Epithelial cell of umbilical artery (primary cell): ENCODE results near the gene ZNF197. TPM values are rescaled to one million over a fixed set of nuclear protein-coding genes. Genes with fewer than 3 reads are reported as not detected.

Experiments used
- total RNA-seq: library from RNA; depleted of rRNA; stranded (reverse); fragments of >200 nt; gene quantifications from 2 replicates; pipeline ENCODE4 v1.2.3, GENCODE V29; 2014

The ZNF197 gene
- 8.8 and 10.6 TPM in 2 replicates for total RNA-seq

DNA sequence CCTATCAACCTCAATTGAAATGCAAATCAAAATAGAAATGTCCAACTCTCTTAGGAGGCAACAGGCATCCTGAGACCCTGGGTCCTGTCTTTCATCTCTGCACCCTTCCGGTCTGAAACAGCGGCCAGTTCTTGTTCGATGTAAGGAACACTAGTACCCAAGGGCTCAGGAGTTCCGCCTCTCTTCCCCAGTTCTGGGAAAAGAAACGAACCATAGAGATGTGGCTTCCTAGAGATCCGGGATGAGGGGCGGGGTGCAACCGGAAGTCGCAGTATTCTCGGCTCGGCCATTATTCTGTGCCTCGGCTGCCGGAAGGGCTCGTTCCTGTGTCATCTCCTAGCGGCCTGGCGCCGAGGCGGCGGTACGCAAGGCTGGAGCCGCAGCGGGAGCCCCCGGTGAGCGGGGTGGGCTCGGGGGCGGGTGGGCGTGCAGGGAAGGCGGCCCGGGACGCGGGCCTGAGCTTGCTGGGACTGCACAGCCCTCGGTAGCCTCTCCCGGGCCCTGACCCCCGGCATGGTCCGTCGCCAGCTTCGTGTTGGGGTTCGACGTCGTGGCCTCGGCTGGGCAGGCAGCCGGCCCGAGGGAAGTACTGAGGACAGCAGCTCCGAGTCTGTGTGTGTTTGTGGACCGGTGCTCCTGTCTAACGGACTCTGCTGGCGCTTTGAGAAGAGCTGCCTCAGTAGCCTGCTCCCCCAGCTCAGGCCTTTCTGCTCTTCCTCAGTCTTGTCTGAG lies at the start of gene ZNF197:
Gene ZNF197 (plus strand): TSS at position 288 of the 732 bp plus-strand sequence. CDS start 4,119 bp downstream, outside the sequence.

DNA sequence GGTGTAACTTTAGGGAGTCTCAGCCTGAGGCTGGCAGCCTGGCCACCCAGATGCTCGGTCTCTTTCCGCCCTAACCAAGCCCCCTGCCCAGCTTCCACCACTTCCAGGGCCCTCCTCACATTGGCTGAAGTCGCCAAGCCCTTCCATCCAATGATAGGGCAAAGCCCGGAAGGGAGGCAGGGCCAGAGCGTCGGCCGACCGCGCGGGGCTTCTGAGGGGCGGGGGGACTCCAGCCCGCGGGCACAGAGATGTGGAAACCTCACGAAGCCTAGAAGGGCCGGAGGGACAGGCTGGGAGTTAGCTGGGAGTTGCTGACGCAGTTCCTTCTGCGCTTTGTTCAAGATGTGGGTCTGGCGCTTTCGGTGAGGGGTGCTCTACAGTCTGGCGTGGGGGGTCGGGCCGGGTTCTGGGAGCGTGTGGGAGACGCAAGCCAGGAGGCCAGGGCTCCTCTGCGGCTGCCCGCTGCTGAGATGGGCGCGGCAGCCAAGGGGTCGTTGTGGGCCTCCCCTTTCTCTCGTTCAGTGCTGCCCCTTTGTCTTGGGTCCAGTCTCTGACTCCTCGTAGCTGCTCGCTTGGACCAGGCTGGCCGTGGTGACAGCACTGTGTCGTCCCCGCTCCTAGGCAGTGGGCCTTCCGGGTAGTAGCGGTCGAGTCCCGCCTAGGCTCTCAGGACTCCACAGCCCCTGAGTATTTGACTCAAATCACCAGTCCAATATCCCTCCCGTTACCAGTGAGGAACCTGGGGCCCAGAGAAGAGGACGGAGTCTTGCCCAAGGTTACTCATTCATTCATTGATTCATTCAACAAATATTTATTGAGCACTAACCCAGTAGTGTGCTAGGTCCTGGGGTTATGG lies 40.0 kb upstream of the ZNF197 start, which contains the start of gene ZNF660:
Gene ZNF660 (plus strand): TSS at position 319 of the 856 bp plus-strand sequence. CDS start 9,230 bp downstream, outside the sequence.

DNA sequence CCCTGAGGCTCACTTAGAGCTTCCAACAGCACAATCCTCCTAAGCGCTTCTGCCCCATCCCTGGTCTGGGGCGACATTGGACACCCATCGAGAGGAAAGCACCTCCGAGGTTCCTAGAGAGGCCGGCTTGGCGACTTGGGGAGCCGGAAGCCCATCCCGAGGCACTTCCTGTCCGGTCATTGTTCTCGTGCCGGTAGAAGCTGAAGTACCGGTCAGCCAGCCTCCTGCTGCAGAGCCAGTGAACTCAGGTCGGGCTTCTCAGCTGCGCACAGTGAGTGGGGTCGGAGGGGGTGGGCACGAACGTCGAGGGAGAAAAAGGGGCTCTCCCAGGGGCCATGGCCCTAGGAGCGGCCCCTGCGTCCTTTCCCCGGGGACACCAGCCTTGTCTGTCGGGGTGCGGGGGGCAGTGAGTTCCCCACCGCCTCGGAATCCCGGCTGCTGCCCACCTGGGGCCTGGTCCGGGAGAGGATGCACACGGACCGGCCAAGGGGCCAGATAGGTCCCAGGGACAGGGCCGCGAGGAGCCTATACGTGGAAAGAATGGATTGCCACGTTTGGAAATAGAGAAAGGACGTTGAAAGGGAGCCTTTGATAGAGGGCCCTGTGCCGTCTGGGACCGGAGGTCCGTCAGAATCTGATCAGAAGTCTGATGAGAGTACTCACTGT lies 23.9 kb downstream of the ZNF197 start, which contains the start of gene ZNF35:
Gene ZNF35 (plus strand): TSS at position 169 of the 666 bp plus-strand sequence. CDS start 2,336 bp downstream, outside the sequence.

Other genes starting within 250 kb of the ZNF197 start
- 5.2 and 9.4 TPM in 2 replicates for gene ZNF445, start 147.4 kb upstream of the ZNF197 start, total RNA-seq
- gene ZKSCAN7, start 69.8 kb upstream of the ZNF197 start, total RNA-seq = 0.97 and 1.1 TPM in 2 replicates
- gene ZNF660, start 40.1 kb upstream of the ZNF197 start, total RNA-seq = 0.61 and 0.65 TPM in 2 replicates
- 15.8 and 21.4 TPM in 2 replicates for gene ZNF35, start 23.7 kb downstream of the ZNF197 start, total RNA-seq
- gene ZNF502, start 87.6 kb downstream of the ZNF197 start, total RNA-seq = 3.6 and 3.9 TPM in 2 replicates
- gene ZNF501, start 104.6 kb downstream of the ZNF197 start, total RNA-seq = 3.2 and 5.8 TPM in 2 replicates
- 16.2 and 18.8 TPM in 2 replicates for gene KIAA1143, start 136.6 kb downstream of the ZNF197 start, total RNA-seq
- 15.3 and 19.9 TPM in 2 replicates for gene KIF15, start 136.8 kb downstream of the ZNF197 start, total RNA-seq
- gene TMEM42, start 236.9 kb downstream of the ZNF197 start, total RNA-seq = 11.9 and 12.0 TPM in 2 replicates
- gene TGM4, start 249.6 kb downstream of the ZNF197 start, total RNA-seq = 0.15 TPM in 1 of 2 replicates, not detected in the other